Mucosa of stomach (tissue), 1 donor: ENCODE measurements around the gene IFFO2.

Experiments
- H3K27me3 ChIP-seq: one replicate; pipeline ENCODE4 v1.7.0; 2013; ENCODE audit warnings: mild to moderate bottlenecking, low read length; ENCODE audit not compliant: control insufficient read depth, insufficient read depth
- H3K36me3 ChIP-seq: one replicate; pipeline ENCODE4 v1.7.0; 2013; ENCODE audit warnings: low read length; ENCODE audit not compliant: control insufficient read depth, insufficient read depth
- H3K4me1 ChIP-seq: one replicate; pipeline ENCODE4 v1.7.0; 2013; ENCODE audit warnings: mild to moderate bottlenecking, low read length; ENCODE audit not compliant: control insufficient read depth, insufficient read depth
- H3K4me3 ChIP-seq: one replicate; pipeline ENCODE4 v1.7.0; 2013; ENCODE audit warnings: low read length
- H3K9ac ChIP-seq: one replicate; pipeline ENCODE4 v1.7.0; 2013; ENCODE audit warnings: mild to moderate bottlenecking, low read length, moderate library complexity
- H3K9me3 ChIP-seq: one replicate; pipeline ENCODE4 v1.7.0; 2013; ENCODE audit warnings: mild to moderate bottlenecking, low read length, moderate library complexity; ENCODE audit not compliant: control insufficient read depth
- donor health status: Pancreatic carcinoma.

Gene IFFO2

GRCh38 chr1:18956193-18957135 is at the start of gene IFFO2:
IFFO2 (minus strand) TSS chr1:18956676; CDS start chr1:18956332, 344 bp downstream.
- no peaks in the 10 kb centered on the region for H3K36me3 ChIP-seq
- H3K9ac ChIP-seq, result peak within 1 kb of the TSS; percentile 66
- no peaks in the 10 kb centered on the region for H3K9me3 ChIP-seq
- peak within 1 kb of the TSS; percentile 49 for H3K4me3 ChIP-seq
- H3K4me1 ChIP-seq, result peaks cover 22% of the 10 kb centered on the region
- peaks cover 13% of the 10 kb centered on the region for H3K27me3 ChIP-seq

DNA sequence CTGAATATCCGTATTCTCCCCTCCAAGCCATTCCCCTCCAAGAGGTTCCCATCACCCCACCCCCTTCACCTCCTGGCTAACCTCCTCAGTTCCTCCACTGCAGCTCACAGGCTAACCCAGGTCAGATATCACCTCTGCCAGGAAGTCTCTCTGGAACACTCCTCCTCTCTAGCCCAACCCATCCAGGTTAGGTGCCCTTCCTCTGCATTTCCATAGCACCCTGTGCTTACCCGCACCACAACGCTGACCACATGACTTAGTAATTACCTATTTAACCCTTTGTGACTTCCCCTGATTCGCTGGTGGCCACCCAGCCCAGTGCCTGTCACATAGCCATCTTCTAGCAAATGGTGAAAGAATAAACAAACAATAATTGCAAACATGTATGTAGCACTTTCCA is 49.5 kb upstream of the IFFO2 start:
- Histone ChIP-seq H3K9me3 (no peaks in the 10 kb centered on the region), H3K4me3 (no peak overlapping the region), H3K9ac (no peak overlapping the region), H3K27me3 (no peaks in the 10 kb centered on the region), H3K4me1 (peaks cover 46% of the 10 kb centered on the region), H3K36me3 (no peaks in the 10 kb centered on the region)

GRCh38 chr1:19003371-19004290 is 47.2 kb upstream of the IFFO2 start:
- Histone ChIP-seq H3K9ac (no peak overlapping the region), H3K27me3 (no peaks in the 10 kb centered on the region)

GRCh38 chr1:19000065-19000464 is 43.6 kb upstream of the IFFO2 start:
- Histone ChIP-seq H3K36me3 (no peaks in the 10 kb centered on the region), H3K9me3 (no peaks in the 10 kb centered on the region), H3K4me1 (peaks cover 6% of the 10 kb centered on the region), H3K4me3 (no peak overlapping the region), H3K27me3 (no peaks in the 10 kb centered on the region), H3K9ac (no peak overlapping the region)

More at GRCh38 chr1:19003371-19004290, 47.2 kb upstream of the IFFO2 start:
- H3K9me3 ChIP-seq, result no peaks in the 10 kb centered on the region
- peaks cover 35% of the 10 kb centered on the region for H3K4me1 ChIP-seq
- H3K36me3 ChIP-seq, result no peaks in the 10 kb centered on the region
- no peak overlapping the region for H3K4me3 ChIP-seq

DNA sequence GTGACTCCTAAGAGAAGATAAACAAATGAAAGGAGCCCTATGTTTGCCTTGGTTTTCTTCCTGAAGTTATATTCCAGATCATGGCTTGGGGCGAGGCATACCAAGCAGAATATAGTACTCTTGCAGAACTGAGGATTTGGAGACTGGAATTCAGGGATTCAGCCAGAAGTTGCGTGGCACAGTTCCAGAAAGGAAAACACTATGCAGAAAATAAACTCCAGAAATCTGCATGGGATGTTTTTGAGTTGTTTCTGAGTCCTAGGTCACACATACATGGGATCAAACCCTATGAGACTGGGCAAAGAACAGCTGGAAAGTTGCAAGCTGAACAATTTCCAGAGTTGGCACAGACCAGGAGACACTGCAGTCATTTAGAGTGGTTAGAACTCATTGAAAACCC is 42.9 kb upstream of the IFFO2 start:
- H3K4me3 ChIP-seq, result no peak overlapping the region
- H3K27me3 ChIP-seq, result no peaks in the 10 kb centered on the region
- no peaks in the 10 kb centered on the region for H3K9me3 ChIP-seq
- peaks cover 6% of the 10 kb centered on the region for H3K4me1 ChIP-seq
- no peaks in the 10 kb centered on the region for H3K36me3 ChIP-seq
- H3K9ac ChIP-seq, result no peak overlapping the region

- peaks cover 6% of the 10 kb centered on the region for H3K4me1 ChIP-seq
- H3K27me3 ChIP-seq, result no peaks in the 10 kb centered on the region
- no peaks in the 10 kb centered on the region for H3K36me3 ChIP-seq
- no peak overlapping the region for H3K9ac ChIP-seq
- H3K4me3 ChIP-seq, result no peak overlapping the region
- no peaks in the 10 kb centered on the region for H3K9me3 ChIP-seq
These were observed 41.7 kb upstream of the IFFO2 start for GRCh38 chr1:18998016-18998724.

- H3K9me3 ChIP-seq, result no peaks in the 10 kb centered on the region
- H3K9ac ChIP-seq, result no peak overlapping the region
- no peak overlapping the region for H3K4me3 ChIP-seq
- H3K36me3 ChIP-seq, result no peaks in the 10 kb centered on the region
- H3K27me3 ChIP-seq, result no peaks in the 10 kb centered on the region
- H3K4me1 ChIP-seq, result peaks cover 6% of the 10 kb centered on the region
These were observed 41.0 kb upstream of the IFFO2 start for GRCh38 chr1:18997508-18997907.

- no peaks in the 10 kb centered on the region for H3K36me3 ChIP-seq
- no peaks in the 10 kb centered on the region for H3K27me3 ChIP-seq
- H3K9me3 ChIP-seq, result no peaks in the 10 kb centered on the region
- H3K4me3 ChIP-seq, result no peak overlapping the region
- no peak overlapping the region for H3K9ac ChIP-seq
- H3K4me1 ChIP-seq, result peaks cover 6% of the 10 kb centered on the region
These were observed 40.2 kb upstream of the IFFO2 start for GRCh38 chr1:18996548-18997177.

DNA sequence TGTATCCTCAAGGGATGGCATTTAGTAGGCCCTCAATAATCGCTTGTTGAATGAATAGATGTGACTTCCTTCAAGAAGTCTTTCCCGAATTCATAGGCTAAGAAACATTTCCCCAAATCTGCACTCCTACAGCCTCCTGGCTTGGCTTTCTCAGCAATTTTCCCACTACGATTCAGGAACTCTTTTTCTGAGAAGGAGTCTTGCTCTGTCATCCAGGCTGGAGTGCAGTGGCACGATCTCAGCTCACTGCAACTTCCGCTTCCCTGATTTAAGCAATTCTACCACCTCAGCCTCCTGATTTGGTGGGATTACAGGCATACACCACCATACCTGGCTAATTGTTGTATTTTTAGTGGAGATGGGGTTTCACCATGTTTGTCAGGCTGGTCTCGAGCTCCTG is 37.9 kb upstream of the IFFO2 start:
- no peak overlapping the region for H3K4me3 ChIP-seq
- no peak overlapping the region for H3K9ac ChIP-seq

DNA sequence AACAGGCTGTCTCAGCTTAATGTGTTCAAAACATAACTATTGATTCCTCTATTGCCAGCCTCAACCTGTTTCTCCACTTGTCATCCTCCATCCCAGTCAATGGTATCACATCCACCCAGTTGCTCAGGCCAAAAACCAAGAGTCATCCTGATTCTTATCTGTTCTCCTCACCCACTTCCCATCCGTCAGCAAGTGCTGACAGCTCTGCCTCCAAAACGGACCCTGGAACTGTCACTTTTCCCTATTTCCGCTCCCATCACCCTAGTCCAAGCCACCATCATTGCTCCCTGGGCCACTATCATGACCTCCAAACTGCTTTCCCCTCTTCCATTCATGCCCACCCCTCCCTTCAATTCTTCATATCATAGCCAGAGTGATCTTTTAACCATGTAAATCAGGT is 36.2 kb upstream of the IFFO2 start:
- Histone ChIP-seq H3K4me1 (no peaks in the 10 kb centered on the region), H3K4me3 (no peak overlapping the region), H3K27me3 (no peaks in the 10 kb centered on the region), H3K9me3 (no peaks in the 10 kb centered on the region), H3K9ac (no peak overlapping the region), H3K36me3 (no peaks in the 10 kb centered on the region)

More for the DNA sequence above, 37.9 kb upstream of the IFFO2 start:
- peaks cover 3% of the 10 kb centered on the region for H3K4me1 ChIP-seq
- no peaks in the 10 kb centered on the region for H3K27me3 ChIP-seq
- H3K36me3 ChIP-seq, result no peaks in the 10 kb centered on the region
- H3K9me3 ChIP-seq, result no peaks in the 10 kb centered on the region

DNA sequence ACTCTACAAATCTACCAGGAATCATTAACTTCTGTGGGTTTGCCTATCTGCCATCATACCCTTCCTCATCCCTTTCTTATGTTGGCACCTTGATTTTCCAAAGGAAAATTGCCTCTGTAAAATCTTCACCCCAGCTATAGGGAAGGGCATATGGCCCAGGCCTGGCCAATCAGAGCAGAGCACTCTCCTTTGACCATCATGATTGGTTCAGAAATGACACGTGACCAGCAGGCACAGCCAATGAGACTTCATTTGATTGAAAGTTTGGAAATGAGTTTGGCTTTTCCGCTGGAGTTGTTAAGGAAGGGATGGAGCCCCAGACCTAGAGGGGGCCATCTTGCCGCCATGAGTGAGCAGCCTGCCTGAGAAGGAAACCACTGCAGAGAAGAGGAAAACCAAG is 35.1 kb upstream of the IFFO2 start:
- Histone ChIP-seq H3K9ac (no peak overlapping the region), H3K9me3 (no peaks in the 10 kb centered on the region), H3K4me1 (no peaks in the 10 kb centered on the region), H3K27me3 (no peaks in the 10 kb centered on the region), H3K4me3 (no peak overlapping the region), H3K36me3 (no peaks in the 10 kb centered on the region)
